ENCODE data around the gene CCR5.

GRCh38 chr3:46399098-46399497 is 28.4 kb downstream of the CCR5 start:
- TF ChIP-seq RAD21 (IDR thresholded peaks at IDR 0.05): no peak
- no peak for TF ChIP-seq CTCF (IDR thresholded peaks at IDR 0.05; ENCODE audit: low read depth, low read length, missing input control)
- TF ChIP-seq ATF3 (IDR thresholded peaks at IDR 0.05): no peak
- TF ChIP-seq REST (IDR thresholded peaks at IDR 0.05): no peak
- no peak for TF ChIP-seq JUND (IDR thresholded peaks at IDR 0.05)
